H9 (cell line): ENCODE data around the gene TBC1D7. TPM values are rescaled to one million over a fixed set of nuclear protein-coding genes. Genes with fewer than 3 reads are reported as not detected.

Source experiments
- DNase-seq: peaks from one replicate; pipeline ENCODE4 v3.0.0-alpha.2; 2017
- H2AFZ ChIP-seq: one replicate; pipeline ENCODE4 v1.6.1; 2013; ENCODE audit warnings: mild to moderate bottlenecking, low read length, control low read depth, moderate library complexity
- H2AK5ac ChIP-seq: 2 replicates; pipeline ENCODE4 v1.6.1; 2013; ENCODE audit warnings: low read length, control low read depth, mixed read lengths; ENCODE audit not compliant: insufficient read length
- H2BK120ac ChIP-seq: one replicate; pipeline ENCODE4 v1.6.1; 2013; ENCODE audit warnings: low read depth, mild to moderate bottlenecking, low read length, control low read depth, inconsistent platforms; ENCODE audit not compliant: poor library complexity, severe bottlenecking
- H2BK12ac ChIP-seq: 2 replicates; pipeline ENCODE4 v1.6.1; 2013; ENCODE audit warnings: low read length, control low read depth, mixed read lengths, low read depth; ENCODE audit not compliant: insufficient read length
- H2BK15ac ChIP-seq: 2 replicates; pipeline ENCODE4 v1.6.1; 2013; ENCODE audit warnings: low read depth, low read length, control low read depth
- H2BK20ac ChIP-seq: one replicate; pipeline ENCODE4 v1.6.1; 2013; ENCODE audit warnings: low read depth, mild to moderate bottlenecking, low read length, control low read depth, inconsistent platforms; ENCODE audit not compliant: poor library complexity, severe bottlenecking
- H2BK5ac ChIP-seq: 2 replicates; pipeline ENCODE4 v1.6.1; 2013; ENCODE audit warnings: low read length, control low read depth, mixed read lengths; ENCODE audit not compliant: insufficient read length
- H3K14ac ChIP-seq: 2 replicates; pipeline ENCODE4 v1.6.1; 2013; ENCODE audit warnings: low read length, control low read depth; ENCODE audit not compliant: insufficient read depth
- H3K18ac ChIP-seq: 2 replicates; pipeline ENCODE4 v1.6.1; 2013; ENCODE audit warnings: low read depth, mild to moderate bottlenecking, mixed read lengths, low read length, control low read depth; ENCODE audit not compliant: insufficient read length
- H3K23ac ChIP-seq: 2 replicates; pipeline ENCODE4 v1.6.1; 2013; ENCODE audit warnings: low read length, control low read depth, mixed read lengths, low read depth; ENCODE audit not compliant: insufficient read length
- H3K23me2 ChIP-seq: 2 replicates; pipeline ENCODE4 v1.6.1; 2013; ENCODE audit warnings: low read depth, mild to moderate bottlenecking, mixed read lengths, low read length, control low read depth; ENCODE audit not compliant: insufficient read length, poor library complexity, severe bottlenecking
- H3K27ac ChIP-seq: 2 replicates; pipeline ENCODE4 v1.5.1; 2013; ENCODE audit warnings: low read length, control low read depth, mixed read lengths, low read depth; ENCODE audit not compliant: insufficient read length
- H3K27me3 ChIP-seq: 2 replicates; pipeline ENCODE4 v1.6.1; 2013; ENCODE audit warnings: low read length, control low read depth, inconsistent platforms; ENCODE audit not compliant: insufficient read depth
- H3K4ac ChIP-seq: 2 replicates; pipeline ENCODE4 v1.6.1; 2013; ENCODE audit warnings: low read depth, mild to moderate bottlenecking, control low read depth, inconsistent platforms, low read length, moderate library complexity
- H3K4me1 ChIP-seq: 2 replicates; pipeline ENCODE4 v1.6.1; 2013; ENCODE audit warnings: low read length, control low read depth, inconsistent platforms; ENCODE audit not compliant: insufficient read depth
- H3K4me2 ChIP-seq: 2 replicates; pipeline ENCODE4 v1.6.1; 2013; ENCODE audit warnings: low read length, control low read depth, mixed read lengths; ENCODE audit not compliant: insufficient read length, insufficient read depth
- H3K56ac ChIP-seq: 2 replicates; pipeline ENCODE4 v1.6.1; 2013; ENCODE audit warnings: low read depth, mild to moderate bottlenecking, mixed read lengths, low read length, control low read depth; ENCODE audit not compliant: insufficient read length
- H3K79me1 ChIP-seq: 2 replicates; pipeline ENCODE4 v1.6.1; 2013; ENCODE audit warnings: low read depth, mild to moderate bottlenecking, moderate library complexity, low read length, control low read depth, inconsistent platforms; ENCODE audit not compliant: insufficient read depth, poor library complexity, severe bottlenecking
- H3K79me2 ChIP-seq: 2 replicates; pipeline ENCODE4 v1.6.1; 2013; ENCODE audit warnings: low read length, control low read depth, inconsistent platforms; ENCODE audit not compliant: insufficient read depth
- H3K9ac ChIP-seq: 2 replicates; pipeline ENCODE4 v1.6.1; 2013; ENCODE audit warnings: low read length, control low read depth, mixed read lengths; ENCODE audit not compliant: insufficient read length; ENCODE audit errors: extremely low read depth
- H3K9me3 ChIP-seq: one replicate; pipeline ENCODE4 v1.6.1; 2013; ENCODE audit warnings: low read depth, low read length, inconsistent platforms; ENCODE audit not compliant: control insufficient read depth
- H3T11ph ChIP-seq: one replicate; pipeline ENCODE4 v1.6.1; 2013; ENCODE audit warnings: mild to moderate bottlenecking, low read length, control low read depth, inconsistent platforms
- H4K20me1 ChIP-seq: one replicate; pipeline ENCODE4 v1.6.1; 2013; ENCODE audit not compliant: control insufficient read depth, insufficient read length, insufficient read depth
- H4K5ac ChIP-seq: 2 replicates; pipeline ENCODE4 v1.6.1; 2013; ENCODE audit warnings: low read depth, mild to moderate bottlenecking, mixed read lengths, low read length, control low read depth; ENCODE audit not compliant: insufficient read length
- H4K8ac ChIP-seq: replicated peaks from 2 replicates; pipeline ENCODE4 v1.6.1; 2013; ENCODE audit warnings: low read length, control low read depth, mixed read lengths, low read depth; ENCODE audit not compliant: insufficient read length
- H4K91ac ChIP-seq: 2 replicates; pipeline ENCODE4 v1.6.1; 2013; ENCODE audit warnings: low read depth, mild to moderate bottlenecking, moderate library complexity, mixed read lengths, low read length, control low read depth; ENCODE audit not compliant: insufficient read length
- H3K27ac Mint-ChIP-seq, 3 experiments: 2 replicates in 2 of 3; 3 replicates in 1 of 3; pipeline ENCODE4 v1.8.0; 2020 to 2021; ENCODE audit warnings: mixed read lengths in 3 of 3, mild to moderate bottlenecking in 1 of 3, moderate library complexity in 1 of 3
- H3K27me3 Mint-ChIP-seq: 2 replicates; pipeline ENCODE4 v1.8.0; 2021; ENCODE audit warnings: low read depth, mild to moderate bottlenecking, moderate library complexity, mixed read lengths
- H3K36me3 Mint-ChIP-seq, 3 experiments: 2 replicates in 2 of 3; 3 replicates in 1 of 3; pipeline ENCODE4 v1.8.0; 2020 to 2021; ENCODE audit warnings: low read depth in 3 of 3, mixed read lengths in 3 of 3; ENCODE audit not compliant: insufficient read depth in 1 of 3
- H3K4me1 Mint-ChIP-seq, 2 experiments: 2 replicates each; pipeline ENCODE4 v1.8.0; 2020; ENCODE audit warnings: mixed read lengths in 2 of 2
- H3K4me3 Mint-ChIP-seq, 2 experiments: 2 replicates in 1 of 2; 3 replicates in 1 of 2; pipeline ENCODE4 v1.8.0; 2020 to 2021; ENCODE audit warnings: mild to moderate bottlenecking in 2 of 2, mixed read lengths in 2 of 2, moderate library complexity in 1 of 2
- H3K9me3 Mint-ChIP-seq, 2 experiments: 2 replicates in 1 of 2; 3 replicates in 1 of 2; pipeline ENCODE4 v1.8.0; 2020; ENCODE audit warnings: mild to moderate bottlenecking in 2 of 2, mixed read lengths in 2 of 2, moderate library complexity in 1 of 2
- CTCF ChIP-seq: fragments of 200-600 bp; sonication (generic); conservative IDR thresholded peaks from 3 replicates; pipeline ENCODE4 v1.8.0; 2021; ENCODE audit warnings: antibody characterized with exemption, mild to moderate bottlenecking
- WGBS: extraction: QIAGEN DNeasy Blood & Tissue Kit; methylation state at CpG from one replicate; pipeline ENCODE4 v1.1.7; 2013; ENCODE audit warnings: missing lambda C conversion rate, low lambda C conversion rate, mixed read lengths; ENCODE audit not compliant: insufficient read length; ENCODE audit errors: extremely low coverage; 5-methylcytosine and 5-hydroxymethylcytosine counted together
- total RNA-seq: library from RNA; stranded (reverse); gene quantifications from 2 replicates; pipeline ENCODE4 v1.2.1, GENCODE V29; 2021

The TBC1D7 gene
- total RNA-seq, 1 experiment from 2014 or later: 33.9 TPM

- Mint-ChIP-seq H3K27ac (peak overlapping the region in 1 of 3 experiments; percentile 56; a peak in 2 of 7 replicates), H3K9me3 (peaks cover 21 to 24% of the 10 kb centered on the region in 2 experiments), H3K4me1 (peaks cover 9 to 14% of the 10 kb centered on the region in 2 experiments), H3K36me3 (peaks cover 15 to 26% (median 20%) of the 10 kb centered on the region in 3 experiments), H3K4me3 (no peak overlapping the region), H3K27me3 (no peaks in the 10 kb centered on the region; the same call in 1 of the 2 replicates)
- Histone ChIP-seq H2AK5ac (no peak overlapping the region), H2AFZ (no peak overlapping the region), H2BK12ac (no peak overlapping the region), H3T11ph (no peak overlapping the region), H3K9ac (no peak overlapping the region), H3K4ac (no peak overlapping the region), H4K91ac (no peak overlapping the region), H2BK20ac (no peak overlapping the region), H3K27ac (no peak overlapping the region), H3K14ac (no peak overlapping the region), H4K5ac (no peak overlapping the region), H2BK5ac (no peak overlapping the region), H3K79me2 (no peaks in the 10 kb centered on the region), H3K9me3 (peaks cover 8% of the 10 kb centered on the region), H3K23me2 (no peaks in the 10 kb centered on the region), H4K8ac (no peak overlapping the region), H3K27me3 (no peaks in the 10 kb centered on the region), H3K56ac (no peak overlapping the region), H2BK120ac (no peak overlapping the region), H3K79me1 (no peaks in the 10 kb centered on the region), H3K18ac (no peak overlapping the region), H3K4me1 (no peaks in the 10 kb centered on the region), H3K23ac (no peak overlapping the region), H3K4me2 (no peak overlapping the region), H4K20me1 (no peaks in the 10 kb centered on the region), H2BK15ac (no peak overlapping the region)
- DNase-seq: no peak
- TF ChIP-seq CTCF: no peak
- no CpG with 5 or more reads among the region's 2 CpGs for WGBS
Measured at GRCh38 chr6:13256266-13257001, 71.9 kb downstream of the TBC1D7 start.

Other genes with a start within 250 kb of the TBC1D7 start
- gene GFOD1, start 159.1 kb upstream of the TBC1D7 start, total RNA-seq: 6.1 TPM in 2 replicates
- gene SIRT5, start 246.1 kb upstream of the TBC1D7 start, total RNA-seq: 14.3 and 14.6 TPM in 2 replicates